Measurements from ENCODE around the gene P3H3. TPM values are rescaled to one million over a fixed set of nuclear protein-coding genes. Genes with fewer than 3 reads are reported as not detected.
"Not testable (repeated sequence)": the region's sequence is repeated elsewhere in the genome, so short reads cannot be mapped to it uniquely, and the experiment has no call there.

Gene P3H3
- polyA plus RNA-seq, 3 donors from 2014 or later, result not detected

DNA sequence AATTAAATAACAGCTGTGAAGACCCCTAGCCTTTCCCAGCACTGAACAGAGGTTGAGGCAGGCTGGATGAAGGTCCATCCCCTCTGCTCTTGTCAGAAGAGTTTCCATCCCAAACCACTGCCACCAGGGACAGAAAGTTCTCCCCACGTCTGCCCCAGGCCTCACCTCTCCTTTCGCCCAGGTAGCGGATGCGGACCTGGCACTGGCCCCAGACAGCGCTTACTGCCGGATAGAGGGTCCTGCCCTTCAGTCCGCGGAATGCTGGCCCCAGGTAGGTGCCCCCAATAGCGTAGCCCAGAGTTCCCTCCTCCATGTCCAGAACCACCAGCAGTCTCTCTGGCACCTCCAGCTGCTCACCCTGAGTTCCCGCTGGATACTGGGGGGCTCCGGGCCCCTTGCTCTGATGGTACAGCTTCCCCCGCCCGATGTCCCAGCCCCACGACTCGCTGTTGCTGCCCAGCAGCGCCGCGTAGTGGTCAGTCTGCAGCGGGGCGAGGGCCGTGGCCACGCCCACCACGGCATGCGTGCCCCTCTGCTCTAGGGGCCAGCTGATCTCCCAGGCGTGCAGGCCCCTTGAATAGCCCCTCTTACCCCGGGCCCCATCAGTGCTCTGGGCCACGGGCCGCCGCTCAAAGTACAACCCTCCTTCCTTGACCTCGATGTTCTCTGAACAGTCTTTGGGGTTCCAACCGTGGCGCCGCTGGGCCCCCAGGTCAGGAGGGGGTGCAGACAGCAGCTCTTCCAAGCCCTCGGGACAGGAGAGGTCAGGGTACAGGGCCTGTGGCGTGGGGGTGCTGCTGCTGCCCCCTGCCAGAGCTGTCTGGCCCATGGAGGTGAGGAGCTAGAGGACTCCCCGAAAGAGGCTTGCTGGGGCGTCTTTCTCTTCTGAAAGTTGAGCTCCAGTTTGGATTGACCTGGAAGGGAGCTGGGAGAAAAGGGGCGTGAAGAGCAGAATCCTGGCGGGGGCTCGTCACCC, 44.2 kb downstream of the P3H3 start:
- Mint-ChIP-seq H3K27ac (peak overlapping the region; percentile 59 to 91 (median 90)), H3K27me3 (ENCODE audit: low read depth in 3 of 3) (peaks cover under 1 to 4% (median 4%) of the 10 kb centered on the region in 3 donors), H3K4me3 (peak overlapping the region; percentile 88 to 92 (median 91)), H3K4me1 (peaks cover 48 to 53% of the 10 kb centered on the region in 2 donors), H3K36me3 (peaks cover 3 to 17% (median 8%) of the 10 kb centered on the region in 3 donors), H3K9me3 (no peaks in the 10 kb centered on the region)
- DNase-seq, result peak; percentile 84 to 86 (median 85)

- H3K36me3 Mint-ChIP-seq, result peaks cover 4 to 17% (median 8%) of the 10 kb centered on the region in 3 donors
- H3K27me3 Mint-ChIP-seq (ENCODE audit: low read depth in 3 of 3), result peaks cover 0 to 4% (median 3%) of the 10 kb centered on the region in 3 donors
- DNase-seq, result peak; percentile 98 to 99 (median 99)
- peak within 1 kb of the TSS; percentile 88 to 92 (median 91) for H3K4me3 Mint-ChIP-seq
- H3K4me1 Mint-ChIP-seq, result peaks cover 43 to 47% of the 10 kb centered on the region in 2 donors
- no peaks in the 10 kb centered on the region for H3K9me3 Mint-ChIP-seq
- peak within 1 kb of the TSS; percentile 59 to 94 (median 90) for H3K27ac Mint-ChIP-seq
These were observed 45.1 kb downstream of the P3H3 start, which contains the start of gene SPSB2 for GRCh38 chr12:6873094-6874014. TSS of gene SPSB2 (minus strand) at chr12:6873303. CDS start at chr12:6872901, 402 bp downstream.

- peaks cover 4 to 17% (median 8%) of the 10 kb centered on the region in 3 donors for H3K36me3 Mint-ChIP-seq
These were observed 45.8 kb downstream of the P3H3 start for GRCh38 chr12:6874015-6874368.

GRCh38 chr12:6879824-6880223, 51.6 kb downstream of the P3H3 start:
- peaks cover 4 to 11% (median 4%) of the 10 kb centered on the region in 3 donors for H3K36me3 Mint-ChIP-seq
- not testable (repeated sequence) for H3K27ac Mint-ChIP-seq; H3K27me3 Mint-ChIP-seq (ENCODE audit: low read depth in 3 of 3); DNase-seq; H3K9me3 Mint-ChIP-seq; H3K4me3 Mint-ChIP-seq; H3K4me1 Mint-ChIP-seq

More at GRCh38 chr12:6874015-6874368, 45.8 kb downstream of the P3H3 start:
- H3K27me3 Mint-ChIP-seq (ENCODE audit: low read depth in 3 of 3); H3K9me3 Mint-ChIP-seq; DNase-seq: not testable (repeated sequence)
- Mint-ChIP-seq H3K4me3 (peak overlapping the region; percentile 86 to 92 (median 91)), H3K27ac (peak overlapping the region; percentile 59 to 94 (median 88)), H3K4me1 (peaks cover 36 to 41% of the 10 kb centered on the region in 2 donors)

GRCh38 chr12:6883252-6883651, 55.0 kb downstream of the P3H3 start:
- Mint-ChIP-seq H3K27ac (no peak overlapping the region), H3K4me1 (no peaks in the 10 kb centered on the region), H3K9me3 (no peaks in the 10 kb centered on the region), H3K4me3 (no peak overlapping the region), H3K27me3 (ENCODE audit: low read depth in 3 of 3) (no peaks in the 10 kb centered on the region), H3K36me3 (peaks cover 0 to 10% (median 4%) of the 10 kb centered on the region in 3 donors)
- no peak for DNase-seq

DNA sequence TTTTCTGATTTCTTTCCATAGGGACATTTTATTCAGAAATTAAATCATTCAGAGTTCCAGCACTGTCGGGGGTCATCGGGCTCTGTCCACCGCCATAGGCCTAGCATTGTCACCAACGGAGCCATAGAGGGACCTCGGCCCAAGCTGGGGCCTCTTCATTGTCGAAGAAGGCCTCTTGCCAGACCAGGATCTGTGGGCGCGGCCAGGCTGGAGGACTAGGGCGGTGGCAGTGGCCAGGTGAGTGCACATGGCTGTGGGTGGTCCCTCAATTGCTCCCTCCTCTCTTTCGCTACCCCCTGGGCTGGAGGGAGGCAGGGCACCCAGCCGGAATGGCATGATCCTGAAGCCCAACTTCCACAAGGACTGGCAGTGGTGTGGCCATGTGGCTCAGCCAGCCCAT, 55.5 kb downstream of the P3H3 start:
- H3K27ac Mint-ChIP-seq, result no peak overlapping the region
- no peaks in the 10 kb centered on the region for H3K4me1 Mint-ChIP-seq
- no peaks in the 10 kb centered on the region for H3K27me3 Mint-ChIP-seq (ENCODE audit: low read depth in 3 of 3)
- H3K9me3 Mint-ChIP-seq, result no peaks in the 10 kb centered on the region
- peaks cover 0 to 10% (median 4%) of the 10 kb centered on the region in 3 donors for H3K36me3 Mint-ChIP-seq
- no peak overlapping the region for H3K4me3 Mint-ChIP-seq
- no peak for DNase-seq

DNA sequence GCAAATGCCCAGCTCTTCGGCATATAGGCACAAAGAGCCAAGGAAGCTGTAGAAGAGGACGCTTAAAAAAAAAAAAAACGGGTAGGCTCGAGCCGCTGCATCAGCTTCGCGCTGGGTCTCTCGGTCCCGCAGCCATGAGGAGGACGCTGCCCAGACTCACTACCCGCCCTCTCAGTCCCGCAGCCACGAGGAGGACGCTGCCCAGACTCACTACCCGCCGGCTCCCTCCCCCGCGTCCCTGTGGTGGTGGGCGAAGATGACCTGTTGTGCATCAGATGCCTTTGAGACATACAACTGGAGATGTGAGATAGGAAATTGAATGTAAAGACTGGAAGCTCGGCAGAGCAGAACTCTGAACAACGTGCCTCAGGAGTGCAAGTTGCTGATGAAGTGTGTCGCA, 56.3 kb downstream of the P3H3 start:
- H3K4me1 Mint-ChIP-seq, result no peaks in the 10 kb centered on the region
- no peak overlapping the region for H3K27ac Mint-ChIP-seq
- H3K36me3 Mint-ChIP-seq, result peaks cover 0 to 10% (median 4%) of the 10 kb centered on the region in 3 donors
- no peak overlapping the region for H3K4me3 Mint-ChIP-seq
- DNase-seq, result no peak
- no peaks in the 10 kb centered on the region for H3K27me3 Mint-ChIP-seq (ENCODE audit: low read depth in 3 of 3)
- H3K9me3 Mint-ChIP-seq, result no peaks in the 10 kb centered on the region

GRCh38 chr12:6886206-6886999, 58.2 kb downstream of the P3H3 start:
- H3K4me3 Mint-ChIP-seq; H3K9me3 Mint-ChIP-seq; H3K27ac Mint-ChIP-seq; H3K27me3 Mint-ChIP-seq (ENCODE audit: low read depth in 3 of 3); H3K4me1 Mint-ChIP-seq; H3K36me3 Mint-ChIP-seq; DNase-seq: not testable (repeated sequence)

DNA sequence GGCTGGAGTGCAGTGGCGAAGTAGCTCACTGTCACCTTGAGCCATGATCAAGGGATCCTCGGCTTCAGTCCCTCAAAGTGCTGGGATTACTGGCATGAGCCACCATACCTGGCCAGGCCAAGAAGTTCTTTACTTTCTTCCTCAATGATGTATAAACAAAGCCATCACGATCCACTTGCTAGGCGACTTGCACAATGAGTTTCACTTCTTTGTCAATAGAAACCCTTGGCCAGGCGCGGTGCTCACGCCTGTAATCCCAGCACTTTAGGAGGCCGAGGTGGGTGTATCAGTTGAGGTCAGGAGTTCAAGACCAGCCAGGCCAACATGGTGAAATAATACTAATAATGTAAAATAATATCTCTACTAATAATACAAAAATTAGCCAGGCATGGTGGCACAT, 59.3 kb downstream of the P3H3 start:
- no peak for DNase-seq
- Mint-ChIP-seq H3K27ac (no peak overlapping the region), H3K4me3 (no peak overlapping the region), H3K36me3 (peaks cover 0 to 10% (median 4%) of the 10 kb centered on the region in 3 donors), H3K27me3 (ENCODE audit: low read depth in 3 of 3) (peaks cover 0 to 6% (median 0%) of the 10 kb centered on the region in 3 donors), H3K4me1 (peaks cover 12 to 13% of the 10 kb centered on the region in 2 donors), H3K9me3 (no peaks in the 10 kb centered on the region)

DNA sequence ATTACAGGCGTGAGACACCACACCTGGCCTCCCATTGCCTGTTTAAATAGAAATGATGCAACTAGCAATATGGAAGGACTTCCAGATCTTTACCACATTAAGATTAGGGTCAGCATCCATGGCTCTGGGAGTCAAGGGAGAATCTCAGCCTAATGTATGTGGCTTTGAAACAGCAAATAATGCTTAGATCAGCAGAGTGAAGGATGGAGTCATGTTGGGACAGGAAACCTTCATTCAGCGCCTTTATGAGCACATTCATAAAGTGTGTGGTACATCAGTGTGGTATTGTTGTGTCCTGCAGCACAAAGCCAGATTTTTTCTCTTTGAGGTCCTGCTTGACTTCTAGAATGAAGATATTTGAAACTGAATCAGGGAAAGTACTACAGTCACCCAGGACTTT, 60.2 kb downstream of the P3H3 start:
- no peak for DNase-seq
- H3K27ac Mint-ChIP-seq, result peak overlapping the region in 1 of 6 donors; percentile 34
- no peak overlapping the region for H3K4me3 Mint-ChIP-seq
- no peaks in the 10 kb centered on the region for H3K9me3 Mint-ChIP-seq
- peaks cover 0 to 9% (median 4%) of the 10 kb centered on the region in 3 donors for H3K36me3 Mint-ChIP-seq
- H3K4me1 Mint-ChIP-seq, result peaks cover 12 to 13% of the 10 kb centered on the region in 2 donors
- peaks cover 0 to 6% (median 2%) of the 10 kb centered on the region in 3 donors for H3K27me3 Mint-ChIP-seq (ENCODE audit: low read depth in 3 of 3)

- not testable (repeated sequence) for H3K9me3 Mint-ChIP-seq; H3K27me3 Mint-ChIP-seq (ENCODE audit: low read depth in 3 of 3); H3K36me3 Mint-ChIP-seq; H3K4me3 Mint-ChIP-seq; H3K27ac Mint-ChIP-seq; DNase-seq
- H3K4me1 Mint-ChIP-seq, result peaks cover 12 to 13% of the 10 kb centered on the region in 2 donors
These were observed 60.6 kb downstream of the P3H3 start for GRCh38 chr12:6888794-6889193.
